Measurements from ENCODE around the gene NUDT17. TPM values are rescaled to one million over a fixed set of nuclear protein-coding genes. Genes with fewer than 3 reads are reported as not detected.

The NUDT17 gene
- total RNA-seq, 3 donors from 2014 or later, result 2.1 to 3.1 (median 2.8) TPM

DNA sequence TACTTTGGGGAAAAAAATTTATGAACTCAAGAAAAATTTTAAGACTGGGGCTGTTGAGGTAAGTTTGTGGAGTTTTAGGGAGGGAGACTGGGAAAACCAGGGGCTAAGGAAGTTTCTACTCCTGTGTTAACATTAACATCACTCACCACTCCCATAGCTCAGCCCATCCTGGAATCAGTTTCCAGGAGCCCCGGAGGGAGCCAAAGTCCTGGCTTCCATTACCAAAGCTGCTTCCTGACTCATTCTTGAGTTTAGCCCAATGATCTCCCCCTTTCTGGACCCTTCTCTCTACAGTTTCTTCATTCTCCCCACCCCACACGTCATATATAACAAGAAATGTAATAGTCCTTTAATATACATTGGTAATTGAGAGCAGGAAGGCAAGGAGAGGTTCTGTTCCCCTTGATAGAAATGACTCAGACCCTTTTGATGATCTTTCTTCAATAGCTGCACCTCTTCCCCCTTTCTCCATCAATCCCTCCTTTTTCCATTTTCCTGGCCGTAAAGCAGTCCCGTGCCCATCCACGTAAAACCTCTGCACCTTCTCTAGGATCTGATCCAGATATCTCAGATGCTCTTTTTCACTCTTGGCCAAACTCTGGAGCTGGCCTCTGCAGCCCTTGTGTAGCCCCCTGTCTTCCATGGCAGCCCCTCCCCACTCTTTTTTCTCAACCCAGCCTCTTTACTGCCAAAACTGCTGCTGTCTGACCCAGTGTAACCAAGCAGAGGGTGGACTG is 18.0 kb downstream of the NUDT17 start:
- Mint-ChIP-seq H3K9me3 (no peaks in the 10 kb centered on the region), H3K36me3 (ENCODE audit: insufficient read depth) (no peaks in the 10 kb centered on the region), H3K27me3 (ENCODE audit: low read depth) (peaks cover 3% of the 10 kb centered on the region), H3K4me1 (ENCODE audit: low read depth) (peaks cover 3% of the 10 kb centered on the region), H3K4me3 (no peak overlapping the region)
- no peak for ATAC-seq
- no peak for DNase-seq

DNA sequence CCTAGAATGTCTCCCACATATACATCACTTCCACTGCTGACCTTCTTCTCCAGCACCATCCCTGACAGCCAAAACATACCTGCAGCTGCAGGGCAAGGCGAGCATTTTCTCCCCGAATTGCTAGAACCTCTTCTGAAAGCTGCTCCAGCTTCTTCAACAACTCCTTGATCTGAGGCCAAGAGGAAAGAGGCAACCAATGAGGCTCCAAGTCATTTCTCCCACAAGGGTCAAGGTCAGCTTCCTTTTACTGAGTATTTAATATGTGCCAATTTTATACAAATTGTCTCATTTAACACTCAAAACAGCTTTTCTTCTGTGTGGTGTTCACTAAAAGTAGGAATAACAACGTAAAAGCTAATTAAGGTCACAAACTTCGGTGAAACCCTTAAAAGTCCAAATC is 22.8 kb downstream of the NUDT17 start:
- Mint-ChIP-seq H3K9me3 (no peaks in the 10 kb centered on the region), H3K27me3 (ENCODE audit: low read depth) (peaks cover 3% of the 10 kb centered on the region), H3K4me3 (no peak overlapping the region), H3K36me3 (ENCODE audit: insufficient read depth) (no peaks in the 10 kb centered on the region), H3K4me1 (ENCODE audit: low read depth) (peaks cover 17% of the 10 kb centered on the region)
- ATAC-seq (no peak), DNase-seq (no peak)

DNA sequence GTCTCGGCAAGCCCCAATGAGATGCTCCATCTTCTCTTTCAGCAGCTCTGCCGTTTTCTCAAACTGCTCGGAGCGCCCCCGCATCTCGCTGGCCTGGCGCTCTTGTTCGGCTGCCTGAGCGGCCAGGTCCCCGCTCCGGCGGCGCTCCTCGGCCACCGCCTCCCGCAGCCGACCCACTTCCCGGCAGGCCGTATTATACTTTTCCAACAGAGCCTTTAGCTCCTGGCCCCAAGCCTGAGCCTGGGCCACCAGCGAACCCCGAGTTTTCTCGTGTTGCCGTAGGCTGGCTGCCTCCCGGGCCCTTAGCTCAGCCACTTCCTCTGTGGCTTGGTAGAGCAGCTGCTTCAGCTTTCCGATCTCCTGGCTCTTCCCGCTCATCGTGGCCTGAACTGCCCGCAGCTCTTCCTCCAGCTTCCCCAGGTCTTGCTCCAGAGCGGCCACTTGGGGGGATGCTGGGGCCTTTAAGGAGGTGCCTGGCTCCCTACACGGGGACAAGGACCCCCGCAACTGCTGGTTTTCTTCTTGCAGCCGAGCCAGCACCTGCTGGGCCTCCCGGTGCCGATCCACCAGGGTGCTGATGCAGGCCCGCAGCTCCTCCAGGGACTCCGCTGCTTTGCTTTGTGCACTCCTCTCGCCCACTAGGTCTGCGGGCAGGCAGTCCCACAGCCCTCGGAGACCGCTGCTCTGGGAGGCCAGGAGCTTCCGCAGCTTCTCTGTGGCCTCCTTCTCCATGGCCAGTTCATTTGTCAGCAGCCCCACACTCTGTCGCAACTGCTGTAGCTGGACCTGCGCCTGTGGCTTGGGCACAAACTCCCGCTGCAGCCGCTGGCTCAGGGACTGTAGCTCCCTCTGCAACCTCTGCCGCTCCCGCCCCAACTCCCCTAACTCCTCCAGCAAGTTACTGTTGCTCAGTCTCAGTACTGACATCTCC is 26.8 kb downstream of the NUDT17 start:
- Mint-ChIP-seq H3K4me1 (ENCODE audit: low read depth) (peaks cover 17% of the 10 kb centered on the region), H3K27me3 (ENCODE audit: low read depth) (peaks cover 10% of the 10 kb centered on the region), H3K4me3 (peak overlapping the region; percentile 76), H3K36me3 (ENCODE audit: insufficient read depth) (no peaks in the 10 kb centered on the region), H3K9me3 (no peaks in the 10 kb centered on the region)
- peak; percentile 27 for DNase-seq
- ATAC-seq, result peak; percentile 75 to 82

DNA sequence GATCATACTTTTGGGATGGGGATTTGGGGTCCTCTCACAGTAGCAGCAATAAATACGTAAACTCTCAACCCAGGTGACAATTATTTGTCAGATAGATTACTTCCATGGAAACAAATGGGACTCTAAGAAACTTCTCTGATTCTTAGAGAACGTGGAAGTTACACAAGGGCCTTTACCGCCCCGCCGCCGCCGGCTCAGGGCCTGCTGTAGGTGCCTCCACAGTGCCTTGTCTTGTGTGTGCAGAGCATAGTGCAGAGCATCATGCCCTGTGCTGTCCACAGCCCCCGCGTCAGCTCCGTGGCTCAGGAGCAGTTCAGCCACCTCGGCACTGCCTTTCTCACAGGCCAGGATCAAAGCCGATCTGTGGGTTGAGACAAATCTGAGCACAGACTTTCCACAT is 29.2 kb downstream of the NUDT17 start:
- H3K4me1 Mint-ChIP-seq (ENCODE audit: low read depth), result peaks cover 17% of the 10 kb centered on the region
- no peaks in the 10 kb centered on the region for H3K9me3 Mint-ChIP-seq
- DNase-seq, result no peak
- no peak for ATAC-seq
- no peaks in the 10 kb centered on the region for H3K36me3 Mint-ChIP-seq (ENCODE audit: insufficient read depth)
- H3K4me3 Mint-ChIP-seq, result no peak overlapping the region
- peaks cover 10% of the 10 kb centered on the region for H3K27me3 Mint-ChIP-seq (ENCODE audit: low read depth)

DNA sequence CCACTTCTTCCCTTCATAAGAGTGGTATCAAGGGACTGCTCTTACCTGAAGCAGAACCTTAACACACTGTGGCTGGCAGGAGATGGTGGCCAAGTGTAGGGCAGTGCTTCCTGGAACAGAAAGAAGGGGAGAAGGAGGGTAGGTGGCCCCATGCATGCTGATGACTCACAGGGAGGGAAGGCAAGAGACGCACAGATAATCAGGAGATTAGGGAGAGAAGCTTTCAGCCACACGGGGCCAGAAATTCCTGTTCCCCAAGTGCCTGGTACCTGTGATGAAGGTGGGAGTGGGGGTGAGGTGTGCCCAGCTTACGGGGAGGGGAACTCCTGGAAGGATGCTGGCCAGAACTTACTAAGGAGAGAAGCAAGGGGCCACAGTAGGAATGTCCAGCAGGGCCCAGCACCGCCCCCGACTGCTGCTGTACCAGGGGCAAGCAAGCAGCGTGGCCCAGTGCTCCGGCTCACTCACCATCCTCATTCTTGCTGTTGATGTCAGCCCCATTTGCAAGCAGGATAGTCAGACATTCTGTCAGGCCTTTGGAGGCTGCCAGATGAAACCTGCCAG is 32.6 kb downstream of the NUDT17 start:
- Mint-ChIP-seq H3K36me3 (ENCODE audit: insufficient read depth) (no peaks in the 10 kb centered on the region), H3K9me3 (no peaks in the 10 kb centered on the region), H3K4me1 (ENCODE audit: low read depth) (peaks cover under 1% of the 10 kb centered on the region), H3K27me3 (ENCODE audit: low read depth) (peaks cover 15% of the 10 kb centered on the region), H3K4me3 (no peak overlapping the region)
- DNase-seq (no peak), ATAC-seq (no peak)

DNA sequence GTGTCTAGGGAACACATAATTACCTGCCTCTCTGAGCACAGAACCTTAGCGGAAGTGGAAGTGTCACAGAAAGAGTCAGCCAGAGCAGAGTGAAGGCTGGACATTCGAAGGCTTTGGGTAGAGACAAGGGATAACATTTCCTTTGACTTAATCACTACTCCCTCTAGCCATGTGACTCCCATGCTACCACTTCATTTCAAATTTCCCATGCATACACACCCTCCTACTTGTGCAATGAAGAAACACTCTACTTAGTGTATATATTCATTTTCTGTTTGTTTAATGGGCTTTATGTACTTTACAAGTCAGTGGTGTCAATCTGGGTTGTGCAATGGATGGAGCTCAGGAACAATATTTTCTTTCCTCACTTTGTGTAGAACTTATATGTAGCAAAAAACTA is 33.3 kb downstream of the NUDT17 start:
- no peaks in the 10 kb centered on the region for H3K9me3 Mint-ChIP-seq
- ATAC-seq (no peak), DNase-seq (no peak)
- H3K4me3 Mint-ChIP-seq, result no peak overlapping the region
- H3K36me3 Mint-ChIP-seq (ENCODE audit: insufficient read depth), result no peaks in the 10 kb centered on the region
- no peaks in the 10 kb centered on the region for H3K4me1 Mint-ChIP-seq (ENCODE audit: low read depth)
- peaks cover 20% of the 10 kb centered on the region for H3K27me3 Mint-ChIP-seq (ENCODE audit: low read depth)

DNA sequence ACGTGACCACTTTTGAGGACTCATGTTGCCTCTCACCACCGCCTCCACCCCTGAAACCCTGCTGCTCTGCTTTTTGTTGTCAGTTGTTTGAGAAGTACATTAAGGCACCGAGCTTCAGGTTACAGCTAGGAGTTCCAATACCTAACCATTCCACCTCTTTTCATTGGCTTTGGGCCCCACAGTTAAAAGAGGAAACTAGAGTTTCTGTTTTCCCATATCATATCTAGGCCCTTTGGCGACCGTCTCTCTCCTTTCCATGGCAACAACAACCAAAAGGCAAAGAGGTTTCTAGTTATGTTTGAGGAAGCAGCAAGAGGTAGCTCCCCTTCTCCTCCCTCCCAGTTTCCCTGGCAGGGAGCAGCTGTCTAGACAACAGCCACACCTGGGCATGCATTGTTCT is 34.3 kb downstream of the NUDT17 start:
- H3K9me3 Mint-ChIP-seq, result no peaks in the 10 kb centered on the region
- H3K4me1 Mint-ChIP-seq (ENCODE audit: low read depth), result peaks cover 2% of the 10 kb centered on the region
- ATAC-seq (no peak), DNase-seq (no peak)
- H3K4me3 Mint-ChIP-seq, result no peak overlapping the region
- H3K36me3 Mint-ChIP-seq (ENCODE audit: insufficient read depth), result no peaks in the 10 kb centered on the region
- peaks cover 25% of the 10 kb centered on the region for H3K27me3 Mint-ChIP-seq (ENCODE audit: low read depth)

DNA sequence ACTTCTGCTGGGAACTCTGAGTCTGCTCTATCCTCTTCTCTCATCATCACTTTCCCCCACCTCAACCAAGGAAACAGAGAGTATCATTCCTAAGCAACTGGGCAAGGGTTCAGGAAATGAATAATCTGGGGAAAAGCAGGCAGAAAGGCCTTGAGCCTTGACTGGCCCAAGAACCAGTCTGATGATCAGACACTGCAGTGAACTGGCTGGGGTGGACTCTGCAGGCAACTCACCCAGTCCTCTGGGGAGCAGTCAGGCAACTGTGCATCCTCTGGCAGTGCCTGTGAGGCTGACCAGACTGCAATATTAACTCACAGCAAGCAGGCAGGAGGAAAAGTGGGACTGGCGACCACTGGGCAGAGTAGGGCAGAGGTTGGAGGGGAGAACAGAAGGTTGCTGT is 39.2 kb downstream of the NUDT17 start:
- no peaks in the 10 kb centered on the region for H3K9me3 Mint-ChIP-seq
- peaks cover 24% of the 10 kb centered on the region for H3K27me3 Mint-ChIP-seq (ENCODE audit: low read depth)
- DNase-seq (no peak), ATAC-seq (no peak)
- no peaks in the 10 kb centered on the region for H3K36me3 Mint-ChIP-seq (ENCODE audit: insufficient read depth)
- peaks cover 18% of the 10 kb centered on the region for H3K4me1 Mint-ChIP-seq (ENCODE audit: low read depth)
- peak overlapping the region; percentile 82 for H3K4me3 Mint-ChIP-seq

DNA sequence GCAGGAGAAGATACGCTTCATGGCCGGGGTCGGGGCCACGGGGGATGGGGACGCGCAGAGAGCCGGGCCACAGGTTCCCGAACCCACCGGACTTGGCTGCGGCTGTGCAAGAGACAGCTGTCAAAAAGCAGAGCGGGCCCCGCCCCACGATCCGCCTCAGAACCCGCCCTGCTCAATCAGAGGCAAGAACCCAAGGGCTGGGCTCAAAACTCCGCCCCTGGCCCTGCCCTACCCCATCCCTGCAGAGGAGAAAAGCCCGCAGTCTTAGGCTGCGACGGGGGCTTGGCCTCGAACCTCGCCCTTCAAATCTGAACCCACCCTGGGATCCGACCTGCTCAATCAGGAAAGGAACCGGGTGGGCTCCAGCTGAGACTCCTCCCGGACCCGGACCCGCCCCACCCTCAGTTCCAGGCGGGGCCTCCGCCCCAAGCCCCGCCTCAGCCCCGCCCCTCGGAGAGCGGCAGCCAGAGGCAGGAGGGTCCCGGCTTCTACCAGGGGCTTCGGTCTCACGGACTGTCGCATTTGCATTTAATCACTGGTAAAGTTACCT is 40.4 kb downstream of the NUDT17 start, which contains the start of gene ANKRD35:
ANKRD35 (minus strand) TSS at position 129 of the 550 bp plus-strand sequence; CDS start at position 21, 108 bp downstream.
- Mint-ChIP-seq H3K9me3 (no peaks in the 10 kb centered on the region), H3K4me3 (peak within 1 kb of the TSS; percentile 82), H3K36me3 (ENCODE audit: insufficient read depth) (no peaks in the 10 kb centered on the region), H3K4me1 (ENCODE audit: low read depth) (peaks cover 18% of the 10 kb centered on the region), H3K27me3 (ENCODE audit: low read depth) (peaks cover 24% of the 10 kb centered on the region)
- DNase-seq, result peak; percentile 79
- ATAC-seq, result peak; percentile 99 to 100

DNA sequence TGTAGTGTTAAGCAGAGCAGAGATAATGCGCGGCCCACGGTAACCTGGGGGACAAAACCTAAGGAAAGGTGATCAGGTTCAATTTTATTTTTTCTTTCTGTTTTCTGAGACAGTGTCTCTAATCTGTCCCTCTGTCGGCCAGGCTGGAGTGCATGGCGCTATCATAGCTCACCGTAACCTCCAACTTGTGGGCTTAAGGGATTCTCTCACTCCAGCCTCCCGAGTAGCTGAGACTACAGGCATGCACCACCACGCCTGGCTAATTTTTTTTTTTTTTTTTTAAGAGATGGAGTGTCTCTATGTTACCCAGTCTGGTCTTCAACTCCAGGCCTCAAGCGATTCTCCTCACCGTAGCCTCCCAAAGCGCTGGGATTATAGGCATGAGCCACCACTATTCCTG is 41.0 kb downstream of the NUDT17 start:
- Mint-ChIP-seq H3K9me3 (no peaks in the 10 kb centered on the region), H3K27me3 (ENCODE audit: low read depth) (peaks cover 24% of the 10 kb centered on the region), H3K4me3 (peak overlapping the region; percentile 82), H3K4me1 (ENCODE audit: low read depth) (peaks cover 18% of the 10 kb centered on the region), H3K36me3 (ENCODE audit: insufficient read depth) (no peaks in the 10 kb centered on the region)
- peak in 1 of 2 donors; percentile 9 for ATAC-seq
- DNase-seq, result no peak

DNA sequence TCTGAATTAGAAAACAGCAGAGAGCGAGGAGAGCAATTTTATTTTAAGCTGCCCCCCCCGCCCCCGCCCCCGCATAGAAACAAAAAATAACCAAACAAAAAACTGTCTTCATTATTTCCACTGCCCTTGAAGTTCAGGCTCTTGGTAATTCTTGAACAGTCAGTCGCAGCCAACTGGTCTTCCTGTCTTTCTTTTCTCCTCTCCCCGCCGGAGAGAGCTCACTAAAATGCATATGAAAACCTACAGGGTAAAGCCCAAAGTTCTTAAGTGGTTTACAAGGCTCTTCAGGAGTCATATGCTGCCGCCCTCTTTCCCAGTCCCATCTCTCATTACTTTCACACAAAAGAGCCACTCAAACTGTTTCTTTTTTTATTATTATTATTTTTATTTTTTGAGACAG is 41.4 kb downstream of the NUDT17 start:
- Mint-ChIP-seq H3K9me3 (no peaks in the 10 kb centered on the region), H3K4me3 (peak overlapping the region; percentile 42), H3K4me1 (ENCODE audit: low read depth) (peaks cover 18% of the 10 kb centered on the region), H3K27me3 (ENCODE audit: low read depth) (peaks cover 24% of the 10 kb centered on the region), H3K36me3 (ENCODE audit: insufficient read depth) (no peaks in the 10 kb centered on the region)
- ATAC-seq (no peak), DNase-seq (no peak)

DNA sequence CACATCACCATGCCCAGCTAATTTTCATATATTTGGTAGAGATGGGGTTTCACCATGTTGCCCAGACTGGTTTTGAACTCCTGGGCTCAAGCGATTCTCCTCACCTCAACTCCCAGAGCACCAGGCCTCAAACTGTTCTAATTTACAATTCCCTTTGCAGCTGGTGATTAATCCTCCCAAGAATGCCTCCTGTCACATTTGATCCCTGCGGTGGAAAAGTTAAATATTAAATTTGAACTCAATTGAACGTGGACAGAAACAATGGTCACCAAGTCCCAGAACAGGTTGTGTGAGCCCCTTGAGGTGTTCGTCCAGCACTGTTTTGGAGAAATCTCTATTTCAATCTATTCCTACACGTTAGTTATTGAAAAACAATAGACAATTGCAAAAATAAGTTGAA is 42.2 kb downstream of the NUDT17 start:
- peaks cover 18% of the 10 kb centered on the region for H3K4me1 Mint-ChIP-seq (ENCODE audit: low read depth)
- DNase-seq (no peak), ATAC-seq (no peak)
- no peaks in the 10 kb centered on the region for H3K36me3 Mint-ChIP-seq (ENCODE audit: insufficient read depth)
- H3K4me3 Mint-ChIP-seq, result no peak overlapping the region
- H3K27me3 Mint-ChIP-seq (ENCODE audit: low read depth), result peaks cover 22% of the 10 kb centered on the region
- no peaks in the 10 kb centered on the region for H3K9me3 Mint-ChIP-seq

DNA sequence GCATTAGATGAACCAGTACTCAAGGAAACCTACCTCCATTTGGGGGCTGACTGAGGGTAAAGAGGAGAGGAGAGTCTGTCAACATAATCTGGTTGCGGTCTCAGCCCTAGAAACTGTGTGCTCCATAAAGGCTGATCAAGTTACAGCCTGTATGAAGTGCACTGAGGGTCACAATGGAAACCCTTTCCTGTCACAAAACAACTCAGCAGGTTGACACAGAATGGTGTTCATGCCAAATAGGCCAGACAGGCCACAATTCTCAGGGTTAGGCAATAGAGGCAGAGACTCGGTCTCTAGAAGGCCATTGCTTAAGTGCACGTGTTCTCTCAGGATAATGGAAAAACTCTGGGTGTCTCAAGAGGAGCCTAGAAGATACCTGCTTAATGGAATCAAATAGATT is 44.3 kb downstream of the NUDT17 start:
- Mint-ChIP-seq H3K9me3 (no peaks in the 10 kb centered on the region), H3K4me1 (ENCODE audit: low read depth) (peaks cover 16% of the 10 kb centered on the region), H3K36me3 (ENCODE audit: insufficient read depth) (peaks cover 2% of the 10 kb centered on the region), H3K4me3 (no peak overlapping the region), H3K27me3 (ENCODE audit: low read depth) (peaks cover 10% of the 10 kb centered on the region)
- ATAC-seq (no peak), DNase-seq (no peak)

DNA sequence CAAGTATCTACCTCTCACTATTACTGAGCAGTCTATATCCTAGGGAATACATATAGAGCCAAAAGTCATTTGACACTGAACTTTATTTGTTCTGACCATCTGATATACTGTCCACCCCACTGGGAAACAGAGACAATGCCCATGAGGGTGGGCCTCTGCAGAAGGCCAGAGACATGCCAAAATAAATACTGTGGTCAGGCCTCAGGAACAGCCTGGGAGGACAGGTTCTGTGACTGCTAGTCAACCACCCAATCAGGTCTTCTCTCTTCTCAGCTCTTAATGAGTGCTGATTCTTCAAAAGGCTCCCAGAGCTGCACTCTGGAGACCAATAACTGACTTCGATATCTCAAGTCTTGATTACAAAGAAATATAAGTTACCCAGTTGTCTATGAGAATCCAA is 45.7 kb downstream of the NUDT17 start:
- Mint-ChIP-seq H3K4me3 (no peak overlapping the region), H3K36me3 (ENCODE audit: insufficient read depth) (peaks cover 2% of the 10 kb centered on the region), H3K9me3 (no peaks in the 10 kb centered on the region), H3K4me1 (ENCODE audit: low read depth) (peaks cover 5% of the 10 kb centered on the region), H3K27me3 (ENCODE audit: low read depth) (peaks cover 2% of the 10 kb centered on the region)
- no peak for DNase-seq
- no peak for ATAC-seq
